OCI-LY7 (cell line): ENCODE results near the gene VCX3A. TPM values are rescaled to one million over a fixed set of nuclear protein-coding genes. Genes with fewer than 3 reads are reported as not detected.

Experiments
- BruUV-seq: library from RNA; stranded (reverse); fragments of 400-500 nt; replicated peaks from 2 replicates; lab custom pipeline; 2021; lab: Mats Ljungman, UMichigan
- CTCF ChIA-PET: fragments of 300-600 bp; sonication (Branson Sonifier 250); formaldehyde crosslinking; loops from one replicate; lab custom pipeline; 2022; ENCODE audit warnings: antibody characterized with exemption; ENCODE audit not compliant: unreplicated experiment; lab: Charles Lee
- POLR2A ChIA-PET: fragments of 300-600 bp; sonication (Branson Sonifier 250); formaldehyde crosslinking; loops from one replicate; lab custom pipeline; 2022; ENCODE audit warnings: antibody characterized with exemption; lab: Charles Lee
- DNase-seq: peaks from one replicate; pipeline ENCODE4 v3.0.0-alpha.2; 2015; ENCODE audit warnings: low spot score
- H2AFZ ChIP-seq: fragments of 200-600 bp; sonication (generic), shearing (Covaris generic); 2 replicates; pipeline ENCODE4 v1.6.1; 2014; ENCODE audit warnings: mild to moderate bottlenecking, antibody characterized with exemption, low read length, moderate library complexity
- H3K27ac ChIP-seq: fragments of 200-600 bp; sonication (generic); 2 replicates; pipeline ENCODE4 v1.5.1; 2014; ENCODE audit warnings: mixed run types, low read depth, mild to moderate bottlenecking, moderate library complexity, low read length, inconsistent platforms; ENCODE audit not compliant: poor library complexity, severe bottlenecking
- H3K36me3 ChIP-seq: fragments of 200-600 bp; sonication (generic); 2 replicates; pipeline ENCODE4 v1.6.1; 2014; ENCODE audit warnings: mild to moderate bottlenecking, antibody characterized with exemption, low read length, moderate library complexity, mixed read lengths; ENCODE audit not compliant: insufficient read depth
- H3K4me1 ChIP-seq: fragments of 200-600 bp; sonication (generic); 2 replicates; pipeline ENCODE4 v1.5.1; 2014; ENCODE audit warnings: mild to moderate bottlenecking, low read length; ENCODE audit not compliant: insufficient read depth, poor library complexity, severe bottlenecking
- H3K4me2 ChIP-seq: fragments of 200-600 bp; sonication (generic); 2 replicates; pipeline ENCODE4 v1.6.1; 2014; ENCODE audit warnings: mild to moderate bottlenecking, low read length
- H3K4me3 ChIP-seq: fragments of 200-600 bp; sonication (generic); 2 replicates; pipeline ENCODE4 v1.5.1; 2014; ENCODE audit warnings: mild to moderate bottlenecking, low read depth, low read length; ENCODE audit not compliant: poor library complexity, severe bottlenecking
- H3K79me2 ChIP-seq: fragments of 200-600 bp; sonication (generic); 2 replicates; pipeline ENCODE4 v1.6.1; 2016; ENCODE audit warnings: low read depth, mild to moderate bottlenecking, low read length, moderate library complexity, mixed read lengths; ENCODE audit not compliant: insufficient read depth
- H3K9me2 ChIP-seq: fragments of 200-600 bp; sonication (generic); 2 replicates; pipeline ENCODE4 v1.6.1; 2016; ENCODE audit warnings: mild to moderate bottlenecking, low read length, mixed read lengths; ENCODE audit not compliant: insufficient read depth
- H3K9me3 ChIP-seq: fragments of 200-600 bp; sonication (generic); 2 replicates; pipeline ENCODE4 v1.6.1; 2014; ENCODE audit warnings: mild to moderate bottlenecking, mixed run types, low read length, mixed read lengths
- H4K20me1 ChIP-seq: fragments of 200-600 bp; sonication (generic); 2 replicates; pipeline ENCODE4 v1.6.1; 2014; ENCODE audit warnings: mild to moderate bottlenecking, antibody characterized with exemption, low read length, moderate library complexity, mixed read lengths; ENCODE audit not compliant: insufficient read depth
- CTCF ChIP-seq: fragments of 200-600 bp; sonication (generic); conservative IDR thresholded peaks from 2 replicates; pipeline ENCODE4 v1.5.1; 2014; ENCODE audit warnings: mild to moderate bottlenecking, antibody characterized with exemption, low read length, moderate library complexity, mixed read lengths
- EZH2phosphoT487 ChIP-seq: fragments of 200-600 bp; sonication (generic); IDR thresholded peaks from 2 replicates; pipeline ENCODE4 v1.6.1; 2018; ENCODE audit warnings: low read depth, borderline replicate concordance, mild to moderate bottlenecking, mixed run types, antibody characterized with exemption, low read length, moderate library complexity, mixed read lengths
- intact Hi-C: fragments of 100-400 bp; cut with micrococcal nuclease; formaldehyde crosslinking; loops from one replicate; pipeline ENCODE4 v1.10.0; 2022; ENCODE audit not compliant: unreplicated experiment
- total RNA-seq, 2 experiments: library from RNA; depleted of rRNA in 1 of 2; stranded (reverse); fragments of >200 nt in 1 of 2; shearing (Covaris generic) in 1 of 2; gene quantifications; 2 replicates each; pipeline ENCODE4 v1.2.3, GENCODE V29; 2014 to 2022

VCX3A gene
- total RNA-seq, 2 experiments from 2014 or later: not detected

GRCh38 chrX:6506444-6506843 lies 28.5 kb downstream of the VCX3A start:
- Histone ChIP-seq H3K79me2 (no peaks in the 10 kb centered on the region), H2AFZ (no peak overlapping the region), H3K4me3 (no peak overlapping the region), H3K27ac (no peak overlapping the region), H3K9me3 (no peaks in the 10 kb centered on the region), H3K4me1 (no peaks in the 10 kb centered on the region), H3K4me2 (no peak overlapping the region), H3K36me3 (no peaks in the 10 kb centered on the region), H3K9me2 (no peaks in the 10 kb centered on the region), H4K20me1 (no peaks in the 10 kb centered on the region)
- intact Hi-C loops: no loop called here
- BruUV-seq: no TSS peak
- DNase-seq: no peak
- TF ChIP-seq CTCF: no peak
- no peak for TF ChIP-seq EZH2phosphoT487
- ChIA-PET CTCF (no interaction called here), POLR2A (interaction anchor here (0.7 kb wide), 1 partner anchor 56 kb away, joined by 6 read pairs; no protein-coding TSS in a partner anchor)

GRCh38 chrX:6505960-6506359 lies 29.0 kb downstream of the VCX3A start:
- no peaks in the 10 kb centered on the region for H3K9me3 ChIP-seq

More at GRCh38 chrX:6505960-6506359, 29.0 kb downstream of the VCX3A start:
- no peaks in the 10 kb centered on the region for H3K9me2 ChIP-seq
- H2AFZ ChIP-seq: no peak overlapping the region
- intact Hi-C loops: no loop called here
- no peak overlapping the region for H3K27ac ChIP-seq
- no peak overlapping the region for H3K4me2 ChIP-seq
- H3K4me3 ChIP-seq: no peak overlapping the region
- BruUV-seq: no TSS peak
- H3K4me1 ChIP-seq: no peaks in the 10 kb centered on the region
- H3K79me2 ChIP-seq: no peaks in the 10 kb centered on the region
- TF ChIP-seq CTCF: no peak
- TF ChIP-seq EZH2phosphoT487: no peak
- no peak for DNase-seq
- POLR2A ChIA-PET: interaction anchor here (0.7 kb wide), 1 partner anchor 57 kb away, joined by 6 read pairs; no protein-coding TSS in a partner anchor
- no peaks in the 10 kb centered on the region for H4K20me1 ChIP-seq
- H3K36me3 ChIP-seq: no peaks in the 10 kb centered on the region
- CTCF ChIA-PET: no interaction called here
